ENCODE measurements around the gene CDC20. TPM values are rescaled to one million over a fixed set of nuclear protein-coding genes. Genes with fewer than 3 reads are reported as not detected.

CDC20 gene
- 1.1 and 2.1 TPM in 2 replicates for total RNA-seq
- 1.4 TPM for total RNA-seq (2013)
- polyA plus RNA-seq, result 1.5 and 2.0 TPM in 2 replicates
- 2.9 and 5.0 TPM in 2 replicates for polyA minus RNA-seq

- H3K27ac Mint-ChIP-seq, result peak within 1 kb of the TSS; percentile 81
- Histone ChIP-seq H4K20me1 (ENCODE audit: control insufficient read depth, insufficient read depth, low read length, poor library complexity, severe bottlenecking) (no peaks in the 10 kb centered on the region), H3K27me3 (replicated peaks in 1 of 4; ENCODE audit: control extremely low read depth in 1 of 4, control insufficient read depth in 3 of 4, insufficient read depth in 4 of 4, low read length in 3 of 4) (no peaks in the 10 kb centered on the region), H3K4me2 (replicated peaks; ENCODE audit: low read depth, low read length, poor library complexity, severe bottlenecking) (peak within 1 kb of the TSS; percentile 85), H3K9me3 (ENCODE audit: control extremely low read depth in 1 of 3, control insufficient read depth in 2 of 3, insufficient read depth in 1 of 3, low read length in 2 of 3) (no peaks in the 10 kb centered on the region), H3K79me2 (ENCODE audit: control insufficient read depth, insufficient read depth, low read length) (peaks cover 5% of the 10 kb centered on the region), H3K36me3 (replicated peaks in 1 of 2; ENCODE audit: control extremely low read depth in 1 of 2, control insufficient read depth in 1 of 2, extremely low read depth in 1 of 2, insufficient read depth in 2 of 2, low read length in 1 of 2) (peaks cover 0 to 20% of the 10 kb centered on the region in 2 experiments), H3K4me3 (ENCODE audit: control extremely low read depth in 1 of 5, extremely low read depth in 1 of 5, insufficient read depth in 1 of 5, low read depth in 2 of 5, low read length in 4 of 5) (peak within 1 kb of the TSS; percentile 69 to 81 (median 73)), H3K27ac (ENCODE audit: low read length in 2 of 2) (peak within 1 kb of the TSS; percentile 48 to 79), H2AFZ (ENCODE audit: insufficient read depth, low read depth, low read length, poor library complexity, severe bottlenecking) (peak within 1 kb of the TSS; percentile 94), H3K9ac (ENCODE audit: low read length) (peak within 1 kb of the TSS; percentile 76), H3K4me1 (ENCODE audit: control insufficient read depth in 2 of 2, insufficient read depth in 2 of 2, low read length in 2 of 2) (peaks cover 9 to 15% of the 10 kb centered on the region in 2 donors)
- no peaks in the 10 kb centered on the region for H3K27me3 Mint-ChIP-seq
- ATAC-seq (ENCODE audit: low read depth) (peak; percentile 99), DNase-seq (peak; percentile 95)
- TF ChIP-seq EZH2 (IDR thresholded peaks at IDR 0.05; ENCODE audit: borderline replicate concordance, insufficient read depth, low read depth, low read length, poor library complexity, severe bottlenecking) (no peak), CTCF (IDR thresholded peaks at IDR 0.05) (no peak)
- ChIA-PET POLR2A (interaction anchor here (0.6 to 3.5 kb wide), 7 partner anchors 9 to 187 kb away, joined by 3 to 34 read pairs (median 6); partner anchors contain the start of genes CFAP57, EBNA1BP2, ELOVL1 and MED8), CTCF (interaction anchor here (0.9 to 2.5 kb wide), 8 partner anchors 9 to 132 kb away, joined by 3 to 12 read pairs (median 4); no protein-coding TSS in a partner anchor)
- H3K4me3 Mint-ChIP-seq, result peak within 1 kb of the TSS; percentile 89
- intact Hi-C loops (cut with micrococcal nuclease), result loop anchor here (1.0 to 5.0 kb wide), 7 partner anchors 9 to 702 kb away; partner anchors contain the start of genes ELOVL1, IPO13, MED8 and PPIH
- 3% methylated on average over 55 of the region's 59 CpGs for WGBS (ENCODE audit: insufficient coverage)
- peaks cover 18% of the 10 kb centered on the region for H3K4me1 Mint-ChIP-seq
- H3K9me3 Mint-ChIP-seq (ENCODE audit: insufficient read depth), result no peaks in the 10 kb centered on the region
Measured at GRCh38 chr1:43358746-43359693, at the start of gene CDC20. Gene CDC20, plus strand, starts transcription at chr1:43358981. Its CDS starts 235 bp downstream, at chr1:43359216.
